AG04450 (cell line): ENCODE results near the gene ATG4C. TPM values are rescaled to one million over a fixed set of nuclear protein-coding genes. Genes with fewer than 3 reads are reported as not detected.

Experiments used
- CTCF ChIA-PET: fragments of 300-600, 350-600 bp; formaldehyde crosslinking; extraction: SDS; loops from one replicate; lab custom pipeline; 2022; ENCODE audit warnings: antibody characterized with exemption, inconsistent platforms; lab: Charles Lee
- POLR2A ChIA-PET: fragments of 350-600 bp; formaldehyde crosslinking; extraction: SDS; loops from one replicate; lab custom pipeline; 2021; ENCODE audit warnings: antibody characterized with exemption, inconsistent platforms; lab: Yijun Ruan, JAX
- DNase-seq: peaks from one replicate; pipeline ENCODE4 v3.0.0-alpha.2; 2011; ENCODE audit warnings: low read depth, low spot score
- H3K27ac ChIP-seq: one replicate; pipeline ENCODE4 v1.5.1; 2012; ENCODE audit warnings: low read depth, low read length, control low read depth
- H3K27me3 ChIP-seq: one replicate; pipeline ENCODE4 v1.6.0; 2012; ENCODE audit warnings: low read length; ENCODE audit not compliant: control insufficient read depth, insufficient read depth
- H3K4me3 ChIP-seq: 2 replicates; pipeline ENCODE4 v1.5.1; 2011; ENCODE audit warnings: mild to moderate bottlenecking, low read depth, low read length, control low read depth
- H3K9me3 ChIP-seq: 2 replicates; pipeline ENCODE4 v1.5.1; 2012; ENCODE audit warnings: low read length; ENCODE audit not compliant: control insufficient read depth, insufficient read depth
- polyA plus RNA-seq: library from polyadenylated mRNA; depleted of rRNA; stranded (reverse); fragments of >200 nt; gene quantifications from 2 replicates; pipeline ENCODE4 v1.2.3, GENCODE V29; 2011
- TF ChIP-seq, protein P1 (sequence below): IDR thresholded peaks from 2 replicates; pipeline ENCODE4 v1.5.1; 2011; ENCODE audit warnings: low read depth, low read length, control low read depth, inconsistent platforms

The ATG4C gene
- polyA plus RNA-seq, 1 experiment: 12.0 TPM

DNA sequence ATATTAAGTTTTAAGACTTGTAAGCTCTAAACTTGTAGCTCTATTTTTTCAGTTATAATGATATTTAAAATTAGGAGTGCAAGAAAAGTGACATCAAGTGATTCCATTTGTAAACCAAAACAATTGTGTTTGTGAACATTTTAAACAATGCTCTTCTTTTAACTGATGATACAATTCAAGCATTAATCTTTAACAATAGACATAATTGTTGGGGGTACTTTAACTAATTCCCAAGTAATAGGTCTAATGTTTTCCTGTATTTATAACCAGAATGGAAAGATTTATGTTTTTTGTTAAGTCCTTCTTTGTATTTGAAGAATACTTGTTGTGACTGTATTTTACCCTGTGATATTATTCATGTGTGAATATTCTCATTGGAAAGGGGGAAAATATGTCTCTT, 6.8 kb downstream of the ATG4C start:
- no peaks in the 10 kb centered on the region for H3K27me3 ChIP-seq
- TF ChIP-seq, protein P1, sequence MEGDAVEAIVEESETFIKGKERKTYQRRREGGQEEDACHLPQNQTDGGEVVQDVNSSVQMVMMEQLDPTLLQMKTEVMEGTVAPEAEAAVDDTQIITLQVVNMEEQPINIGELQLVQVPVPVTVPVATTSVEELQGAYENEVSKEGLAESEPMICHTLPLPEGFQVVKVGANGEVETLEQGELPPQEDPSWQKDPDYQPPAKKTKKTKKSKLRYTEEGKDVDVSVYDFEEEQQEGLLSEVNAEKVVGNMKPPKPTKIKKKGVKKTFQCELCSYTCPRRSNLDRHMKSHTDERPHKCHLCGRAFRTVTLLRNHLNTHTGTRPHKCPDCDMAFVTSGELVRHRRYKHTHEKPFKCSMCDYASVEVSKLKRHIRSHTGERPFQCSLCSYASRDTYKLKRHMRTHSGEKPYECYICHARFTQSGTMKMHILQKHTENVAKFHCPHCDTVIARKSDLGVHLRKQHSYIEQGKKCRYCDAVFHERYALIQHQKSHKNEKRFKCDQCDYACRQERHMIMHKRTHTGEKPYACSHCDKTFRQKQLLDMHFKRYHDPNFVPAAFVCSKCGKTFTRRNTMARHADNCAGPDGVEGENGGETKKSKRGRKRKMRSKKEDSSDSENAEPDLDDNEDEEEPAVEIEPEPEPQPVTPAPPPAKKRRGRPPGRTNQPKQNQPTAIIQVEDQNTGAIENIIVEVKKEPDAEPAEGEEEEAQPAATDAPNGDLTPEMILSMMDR: no peak
- no peak for DNase-seq
- H3K27ac ChIP-seq: no peak overlapping the region
- no peak overlapping the region for H3K4me3 ChIP-seq
- CTCF ChIA-PET: no interaction called here
- POLR2A ChIA-PET: no interaction called here
- no peaks in the 10 kb centered on the region for H3K9me3 ChIP-seq

GRCh38 chr1:62794053-62794452, 10.1 kb downstream of the ATG4C start:
- TF ChIP-seq, protein P1: no peak
- H3K27me3 ChIP-seq: no peaks in the 10 kb centered on the region
- ChIA-PET POLR2A (no interaction called here), CTCF (interaction anchor here (1.0 kb wide), 1 partner anchor 286 kb away, joined by 3 read pairs; no protein-coding TSS in a partner anchor)
- H3K27ac ChIP-seq: no peak overlapping the region
- H3K4me3 ChIP-seq: no peak overlapping the region
- no peaks in the 10 kb centered on the region for H3K9me3 ChIP-seq
- DNase-seq: no peak

- Histone ChIP-seq H3K27me3 (no peaks in the 10 kb centered on the region), H3K4me3 (no peak overlapping the region), H3K27ac (no peak overlapping the region), H3K9me3 (no peaks in the 10 kb centered on the region)
- CTCF ChIA-PET: no interaction called here
- TF ChIP-seq, protein P1: no peak
- DNase-seq: no peak
- POLR2A ChIA-PET: no interaction called here
These were observed 12.3 kb downstream of the ATG4C start for GRCh38 chr1:62796221-62796620.

DNA sequence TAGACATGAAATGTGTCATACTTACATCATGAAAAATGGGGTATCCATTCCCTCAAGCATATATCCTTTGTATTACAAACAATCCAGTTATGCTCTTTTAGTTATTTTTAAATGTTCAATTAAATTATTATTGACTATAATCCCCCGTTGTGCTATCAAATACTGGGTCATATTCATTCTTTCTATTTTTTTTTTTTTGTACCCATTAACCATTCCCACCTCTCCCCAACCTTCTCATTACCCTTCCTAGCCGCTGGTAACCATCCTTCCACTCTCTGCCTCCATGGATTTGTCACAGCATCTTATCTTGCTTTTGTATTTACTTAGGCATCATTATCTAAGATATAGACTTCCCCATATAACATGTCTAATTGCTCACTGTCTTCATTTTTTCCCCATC, 15.8 kb downstream of the ATG4C start:
- ChIA-PET CTCF (no interaction called here), POLR2A (no interaction called here)
- TF ChIP-seq, protein P1: no peak
- H3K9me3 ChIP-seq: no peaks in the 10 kb centered on the region
- no peak overlapping the region for H3K27ac ChIP-seq
- no peaks in the 10 kb centered on the region for H3K27me3 ChIP-seq
- H3K4me3 ChIP-seq: no peak overlapping the region
- DNase-seq: no peak

DNA sequence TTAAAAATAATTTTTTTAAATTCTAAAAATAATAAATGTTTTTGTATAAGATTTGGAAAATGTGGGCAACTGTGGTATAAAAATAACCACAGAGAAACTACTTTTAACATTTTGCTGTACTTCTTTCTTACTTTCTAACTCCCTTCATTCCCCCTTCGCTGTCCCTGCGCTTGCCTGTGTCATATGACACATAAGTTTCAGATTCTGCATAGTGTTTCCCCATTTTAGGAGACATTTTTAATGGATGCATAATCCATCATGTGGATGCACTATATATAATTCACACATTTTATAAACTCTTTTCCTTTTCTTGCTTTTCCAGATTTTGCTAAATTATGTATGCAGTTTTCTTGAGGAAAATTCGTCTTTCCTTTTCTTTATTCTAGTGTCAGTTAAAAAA, 16.3 kb downstream of the ATG4C start:
- ChIA-PET POLR2A (no interaction called here), CTCF (interaction anchor here (1.4 kb wide), 1 partner anchor 42 kb away, joined by 5 read pairs; no protein-coding TSS in a partner anchor)
- TF ChIP-seq, protein P1: no peak
- no peak for DNase-seq
- no peak overlapping the region for H3K4me3 ChIP-seq
- no peaks in the 10 kb centered on the region for H3K9me3 ChIP-seq
- H3K27me3 ChIP-seq: no peaks in the 10 kb centered on the region
- H3K27ac ChIP-seq: no peak overlapping the region
